SK-N-SH (cell line): ENCODE results near the gene ZNF446.
"Not testable (repeated sequence)": the region's sequence is repeated elsewhere in the genome, so short reads cannot be mapped to it uniquely, and the experiment has no call there.

ENCODE experiments used
- CTCF ChIP-seq: fragments of 200-600 bp; sonication (generic); IDR thresholded peaks from 2 replicates; pipeline ENCODE4 v1.6.1; 2017; ENCODE audit warnings: antibody characterized with exemption, mild to moderate bottlenecking, moderate library complexity
- EZH2phosphoT487 ChIP-seq: fragments of 200-600 bp; sonication (generic); IDR thresholded peaks from 2 replicates; pipeline ENCODE4 v1.6.1; 2017; ENCODE audit warnings: low read depth, mixed run types, mild to moderate bottlenecking, antibody characterized with exemption, moderate library complexity, borderline replicate concordance
- MXI1 ChIP-seq: IDR thresholded peaks from 2 replicates; pipeline ENCODE4 v1.6.1; 2012; ENCODE audit warnings: mild to moderate bottlenecking, low read depth, low read length, improper control_type of control experiment
- NRF1 ChIP-seq: IDR thresholded peaks from 2 replicates; pipeline ENCODE4 v1.6.1; 2012; ENCODE audit warnings: low read depth, mild to moderate bottlenecking, low read length
- POLR2AphosphoS5 ChIP-seq: IDR thresholded peaks from 2 replicates; pipeline ENCODE4 v1.6.1; 2012; ENCODE audit warnings: low read depth, low read length
- RAD21 ChIP-seq: IDR thresholded peaks from 2 replicates; pipeline ENCODE4 v1.6.1; 2012; ENCODE audit warnings: mild to moderate bottlenecking, low read length
- REST ChIP-seq: IDR thresholded peaks from 2 replicates; pipeline ENCODE4 v1.6.1; 2012; ENCODE audit warnings: mild to moderate bottlenecking, low read depth, low read length, moderate library complexity
- RFX5 ChIP-seq: IDR thresholded peaks from 2 replicates; pipeline ENCODE4 v1.6.1; 2012; ENCODE audit warnings: mild to moderate bottlenecking, improper control_type of control experiment, low read length
- SIN3A ChIP-seq: IDR thresholded peaks from 2 replicates; pipeline ENCODE4 v1.6.1; 2012; ENCODE audit warnings: low read depth, mild to moderate bottlenecking, low read length, moderate library complexity, borderline replicate concordance
- SMC3 ChIP-seq: IDR thresholded peaks from 2 replicates; pipeline ENCODE4 v1.6.1; 2012; ENCODE audit warnings: low read depth, low read length, improper control_type of control experiment
- TEAD4 ChIP-seq: IDR thresholded peaks from 2 replicates; pipeline ENCODE4 v1.4.0; 2012; ENCODE audit warnings: mild to moderate bottlenecking, borderline replicate concordance; ENCODE audit not compliant: insufficient read depth
- USF1 ChIP-seq: IDR thresholded peaks from 2 replicates; pipeline ENCODE4 v1.4.0; 2012; ENCODE audit warnings: low read depth, borderline replicate concordance
- USF2 ChIP-seq: fragments of 150-350 bp; IDR thresholded peaks from 2 replicates; pipeline ENCODE4 v1.6.1; 2017; ENCODE audit warnings: antibody characterized with exemption, low read length, low read depth, borderline replicate concordance
- YY1 ChIP-seq: IDR thresholded peaks from 2 replicates; pipeline ENCODE4 v1.4.0; 2012; ENCODE audit warnings: low read depth, mild to moderate bottlenecking

GRCh38 chr19:58470837-58471543 is 5.2 kb upstream of the ZNF446 start:
- TF ChIP-seq NRF1, TEAD4, USF1, USF2, CTCF, SIN3A, YY1, RFX5, EZH2phosphoT487, REST, SMC3, RAD21, MXI1, POLR2AphosphoS5: not testable (repeated sequence)
